ENCODE results near the gene INPP4A.
A peak's percentile ranks its signal among the peaks of the same experiment; 100 is the strongest.
"Not testable (repeated sequence)": the region's sequence is repeated elsewhere in the genome, so short reads cannot be mapped to it uniquely, and the experiment has no call there.

The INPP4A gene

DNA sequence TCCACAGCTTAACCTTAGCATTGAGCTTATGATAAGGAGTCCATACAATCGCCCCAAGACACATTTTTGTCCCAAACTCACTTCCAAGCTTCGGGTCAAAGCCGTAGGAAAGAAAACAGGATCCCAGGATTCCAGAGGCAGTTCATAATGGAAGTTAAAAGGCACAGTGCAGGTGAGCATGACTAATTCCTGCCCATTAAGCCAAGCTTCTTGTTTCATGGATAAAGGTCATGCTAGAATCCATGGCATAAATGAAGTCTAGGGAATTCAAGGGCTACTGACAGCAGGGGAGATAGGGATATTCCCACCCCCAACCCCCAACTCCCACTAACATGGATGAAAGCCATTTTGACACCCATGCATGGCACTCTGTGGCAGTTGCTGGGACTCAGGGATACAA lies 10.2 kb upstream of the INPP4A start:
- H3K4me3 ChIP-seq (ENCODE audit: low read length) = no peak overlapping the region
- DNase-seq (ENCODE audit: low read depth, low spot score) = no peak

GRCh38 chr2:98435670-98436069 lies 9.0 kb upstream of the INPP4A start:
- H3K4me3 ChIP-seq (ENCODE audit: low read length); DNase-seq (ENCODE audit: low read depth, low spot score): not testable (repeated sequence)

DNA sequence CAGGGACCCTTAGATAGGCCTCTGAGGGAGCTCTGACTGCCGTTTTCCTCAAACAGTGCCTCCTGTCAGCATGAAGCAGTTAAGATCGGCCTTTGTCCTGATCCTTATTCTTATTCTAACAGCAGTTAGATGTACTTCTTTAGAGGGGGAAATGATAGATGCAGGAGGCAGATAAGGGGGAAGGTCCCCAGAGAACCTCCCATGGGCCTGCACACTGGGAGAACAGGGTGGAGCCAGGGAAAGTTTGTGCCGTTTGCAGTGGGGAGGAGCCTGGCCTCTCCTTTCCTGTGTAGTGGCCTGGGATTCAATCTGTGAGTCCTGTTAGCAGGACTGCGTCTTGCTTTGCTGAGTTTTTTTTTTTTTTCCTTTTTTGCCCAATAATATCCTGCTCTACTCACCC lies 7.9 kb upstream of the INPP4A start:
- DNase-seq (ENCODE audit: low read depth, low spot score) = no peak
- H3K4me3 ChIP-seq (ENCODE audit: low read length) = no peak overlapping the region

GRCh38 chr2:98438190-98439133 lies 6.2 kb upstream of the INPP4A start:
- DNase-seq (ENCODE audit: low read depth, low spot score) = no peak
- no peak overlapping the region for H3K4me3 ChIP-seq (ENCODE audit: low read length)

DNA sequence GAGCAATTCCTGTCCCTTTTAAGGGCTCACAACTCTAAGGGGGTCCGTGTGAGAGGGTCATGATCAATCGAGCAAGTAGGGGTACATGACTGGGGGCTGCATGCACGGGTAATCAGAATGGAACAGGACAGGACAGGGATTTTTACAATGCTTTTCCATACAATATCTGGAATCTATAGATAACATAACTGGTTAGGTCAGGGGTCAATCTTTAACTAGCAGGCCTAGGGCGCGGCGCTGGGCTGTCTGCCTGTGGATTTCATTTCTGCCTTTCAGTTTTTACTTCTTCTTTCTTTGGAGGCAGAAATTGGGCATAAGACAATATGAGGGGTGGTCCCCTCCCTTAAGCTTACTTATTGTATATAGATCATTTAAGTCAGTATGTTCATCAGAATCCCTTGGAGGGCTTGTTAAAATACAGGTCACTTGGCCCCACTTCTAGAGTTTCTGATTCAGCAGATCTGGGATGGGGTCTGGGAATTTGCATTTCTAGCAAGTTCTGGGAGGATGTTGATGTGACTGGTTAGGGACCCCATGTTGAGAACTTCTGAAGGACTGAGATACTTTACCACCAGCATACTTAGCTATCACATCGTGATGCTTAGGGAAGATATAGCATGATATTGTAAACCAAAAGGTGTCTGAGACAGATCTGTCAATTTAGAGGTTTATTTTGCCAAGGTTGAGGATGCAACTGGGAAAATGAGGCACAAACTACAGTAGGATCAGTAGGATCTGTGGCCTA lies 2.8 kb upstream of the INPP4A start:
- H3K4me3 ChIP-seq (ENCODE audit: low read length) = no peak overlapping the region
- no peak for DNase-seq (ENCODE audit: low read depth, low spot score)

- H3K4me3 ChIP-seq (ENCODE audit: low read length) = no peak overlapping the region
- DNase-seq (ENCODE audit: low read depth, low spot score) = no peak
Measured at GRCh38 chr2:98442488-98442887, 2.2 kb upstream of the INPP4A start.

- peak overlapping the region; percentile 86 for H3K4me3 ChIP-seq (ENCODE audit: low read length)
- DNase-seq (ENCODE audit: low read depth, low spot score) = no peak
Measured at GRCh38 chr2:98445177-98445682, 572 bp downstream of the INPP4A start.

- DNase-seq (ENCODE audit: low read depth, low spot score) = no peak
- peak overlapping the region; percentile 86 for H3K4me3 ChIP-seq (ENCODE audit: low read length)
Measured at GRCh38 chr2:98445683-98446581, 1.3 kb downstream of the INPP4A start.

GRCh38 chr2:98446850-98447249 lies 2.2 kb downstream of the INPP4A start:
- H3K4me3 ChIP-seq (ENCODE audit: low read length) = peak overlapping the region; percentile 86
- no peak for DNase-seq (ENCODE audit: low read depth, low spot score)

- peak overlapping the region; percentile 43 for H3K4me3 ChIP-seq (ENCODE audit: low read length)
- peak; percentile 96 for DNase-seq (ENCODE audit: low read depth, low spot score)
Measured at GRCh38 chr2:98448441-98449145, 3.9 kb downstream of the INPP4A start.

GRCh38 chr2:98452396-98453027 lies 7.9 kb downstream of the INPP4A start:
- DNase-seq (ENCODE audit: low read depth, low spot score) = no peak
- no peak overlapping the region for H3K4me3 ChIP-seq (ENCODE audit: low read length)

- no peak for DNase-seq (ENCODE audit: low read depth, low spot score)
- no peak overlapping the region for H3K4me3 ChIP-seq (ENCODE audit: low read length)
Measured at GRCh38 chr2:98453083-98453482, 8.4 kb downstream of the INPP4A start.

DNA sequence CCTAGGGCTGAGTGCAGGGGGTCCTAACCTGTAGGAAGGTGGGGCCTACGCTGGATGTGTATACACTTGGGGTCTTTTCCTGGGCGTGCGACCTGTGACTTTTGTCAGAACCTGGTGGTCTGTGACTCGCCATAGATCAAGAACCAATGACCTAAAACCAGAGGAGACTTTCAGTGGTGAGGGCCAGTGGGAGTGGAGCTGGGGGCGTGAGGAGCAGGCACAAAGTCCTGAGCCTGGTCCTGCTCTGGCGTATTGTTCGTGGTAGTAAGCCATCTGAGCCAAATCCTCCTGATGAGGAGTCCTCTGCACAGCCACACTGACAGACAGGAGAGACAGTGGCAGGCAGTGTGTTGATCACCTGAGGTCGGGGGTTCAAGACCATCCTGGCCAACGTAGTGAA lies 8.9 kb downstream of the INPP4A start:
- DNase-seq (ENCODE audit: low read depth, low spot score) = no peak
- H3K4me3 ChIP-seq (ENCODE audit: low read length) = no peak overlapping the region

- DNase-seq (ENCODE audit: low read depth, low spot score) = no peak
- H3K4me3 ChIP-seq (ENCODE audit: low read length) = no peak overlapping the region
Measured at GRCh38 chr2:98454073-98454472, 9.4 kb downstream of the INPP4A start.

DNA sequence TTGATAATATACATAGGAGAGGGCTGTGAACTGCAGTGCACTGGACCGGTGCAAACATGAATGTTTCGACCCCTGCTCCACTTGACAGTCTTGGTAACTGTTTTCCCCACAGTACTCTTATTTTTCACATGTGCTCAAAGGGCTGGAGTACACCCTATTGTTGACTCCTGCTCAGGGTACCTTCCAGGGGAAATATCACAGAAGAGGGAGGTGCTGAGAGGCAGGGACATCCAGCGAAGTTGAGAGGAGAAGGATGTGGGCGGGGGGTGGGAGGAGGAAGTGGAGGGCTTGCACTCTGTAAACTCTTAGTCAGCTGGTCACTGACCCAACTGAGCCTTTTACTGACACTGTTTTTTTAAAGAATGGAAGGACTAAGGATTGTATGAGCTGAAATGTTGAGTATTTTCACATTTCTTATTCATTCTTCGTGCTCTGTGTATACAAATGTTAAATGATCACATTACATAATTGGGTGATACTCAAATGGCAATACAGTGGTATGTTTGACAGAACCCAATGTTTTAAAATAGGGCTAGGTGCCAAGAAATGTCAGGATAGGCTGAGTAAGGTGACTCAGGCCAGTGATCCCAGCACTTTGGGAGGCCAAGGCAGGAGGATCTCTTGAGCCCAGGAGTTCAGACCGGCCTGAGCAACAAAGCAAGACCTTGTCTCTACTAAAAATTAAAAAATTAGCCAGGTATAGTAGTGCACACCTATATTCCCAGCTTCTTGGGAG lies 10.0 kb downstream of the INPP4A start:
- no peak overlapping the region for H3K4me3 ChIP-seq (ENCODE audit: low read length)
- no peak for DNase-seq (ENCODE audit: low read depth, low spot score)

- no peak overlapping the region for H3K4me3 ChIP-seq (ENCODE audit: low read length)
- no peak for DNase-seq (ENCODE audit: low read depth, low spot score)
Measured at GRCh38 chr2:98455494-98455976, 10.9 kb downstream of the INPP4A start.

GRCh38 chr2:98457045-98457696 lies 12.5 kb downstream of the INPP4A start:
- DNase-seq (ENCODE audit: low read depth, low spot score) = no peak
- no peak overlapping the region for H3K4me3 ChIP-seq (ENCODE audit: low read length)
